ENCODE results near the gene GET4.
A peak's percentile ranks its signal among the peaks of the same experiment; 100 is the strongest.
"Not testable (repeated sequence)": the region's sequence is repeated elsewhere in the genome, so short reads cannot be mapped to it uniquely, and the experiment has no call there.

GET4 gene

GRCh38 chr7:931871-932650 lies 55.7 kb downstream of the GET4 start:
- DNase-seq = no peak

GRCh38 chr7:932651-932975 lies 56.3 kb downstream of the GET4 start:
- DNase-seq = no peak

- no peak for DNase-seq
Measured at GRCh38 chr7:934469-935163, 58.3 kb downstream of the GET4 start.

- no peak for DNase-seq
Measured at GRCh38 chr7:935164-935873, 59.0 kb downstream of the GET4 start.

- DNase-seq = no peak
Measured at GRCh38 chr7:935874-936385, 59.6 kb downstream of the GET4 start.

GRCh38 chr7:936386-937054 lies 60.2 kb downstream of the GET4 start:
- peak; percentile 56 for DNase-seq

- no peak for DNase-seq
Measured at GRCh38 chr7:937856-938484, 61.6 kb downstream of the GET4 start.

- DNase-seq = no peak
Measured at GRCh38 chr7:938546-939185, 62.3 kb downstream of the GET4 start.

- DNase-seq = no peak
Measured at GRCh38 chr7:939843-940242, 63.5 kb downstream of the GET4 start.

GRCh38 chr7:940599-941408 lies 64.5 kb downstream of the GET4 start:
- DNase-seq = no peak

GRCh38 chr7:943793-944192 lies 67.4 kb downstream of the GET4 start:
- DNase-seq = not testable (repeated sequence)

- DNase-seq = no peak
Measured at GRCh38 chr7:944744-945143, 68.4 kb downstream of the GET4 start.

- DNase-seq = no peak
Measured at GRCh38 chr7:945147-945555, 68.8 kb downstream of the GET4 start.

- no peak for DNase-seq
Measured at GRCh38 chr7:945556-946255, 69.4 kb downstream of the GET4 start.

Data from activated naive CD4-positive, alpha-beta T cell treated with Interleukin-2 at 50 U/mL for 16 hours (primary cell).